GM20431 (cell line): ENCODE data around the gene WDR37.

Experiments used
- in situ Hi-C: fragments of 300-500 bp; cut with MseI, MboI; formaldehyde crosslinking; loops from one replicate; pipeline ENCODE4 v1.15.0; 2020; ENCODE audit warnings: low sequenced_read_pairs; ENCODE audit not compliant: unreplicated experiment

WDR37 gene

GRCh38 chr10:1120801-1121211 lies 64.6 kb downstream of the WDR37 start:
- in situ Hi-C loops, result no loop called here

GRCh38 chr10:1121271-1121970 lies 65.2 kb downstream of the WDR37 start:
- in situ Hi-C loops, result no loop called here

- in situ Hi-C loops, result no loop called here
Measured at GRCh38 chr10:1122349-1122748, 66.2 kb downstream of the WDR37 start.

DNA sequence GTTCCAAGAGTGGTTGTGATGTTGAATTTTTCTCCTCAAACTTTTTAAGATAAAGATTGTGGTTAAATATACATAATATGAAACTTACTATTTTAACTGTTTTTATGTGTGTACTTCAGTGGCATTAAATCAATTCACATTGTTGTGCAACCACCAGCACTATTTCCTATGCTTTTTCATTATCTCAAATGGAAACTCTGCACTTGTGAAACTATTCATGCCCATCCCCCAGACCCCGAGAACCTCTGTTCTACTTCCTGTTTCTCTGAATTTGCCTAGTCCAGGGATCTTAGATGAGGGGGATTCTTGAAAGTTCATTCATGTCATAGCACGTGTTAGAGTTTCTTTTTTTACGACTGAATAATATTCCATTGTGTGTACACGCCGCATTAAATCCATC lies 67.0 kb downstream of the WDR37 start:
- in situ Hi-C loops, result no loop called here

GRCh38 chr10:1123972-1124371 lies 67.8 kb downstream of the WDR37 start:
- in situ Hi-C loops, result no loop called here

GRCh38 chr10:1124796-1125195 lies 68.6 kb downstream of the WDR37 start:
- in situ Hi-C loops, result no loop called here

DNA sequence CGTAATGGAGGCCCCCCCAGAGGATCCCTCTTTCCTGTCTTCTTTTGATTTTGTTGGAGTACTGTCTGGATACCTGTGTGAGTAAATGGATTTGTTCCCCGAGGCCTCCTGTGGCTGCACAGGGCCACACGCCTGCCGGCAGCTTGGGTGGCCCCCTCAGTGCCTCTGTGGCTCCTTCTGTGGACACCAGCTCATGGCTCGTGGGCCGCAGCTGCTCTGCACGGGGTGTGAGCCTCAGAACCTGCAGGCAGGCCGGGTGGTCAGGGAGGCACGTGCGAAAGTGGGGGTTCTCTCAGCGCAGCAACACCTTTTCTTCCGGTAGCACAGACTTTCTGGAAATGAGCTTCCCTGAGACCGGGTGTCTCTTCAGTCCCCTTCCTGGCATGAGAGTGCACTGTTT lies 70.3 kb downstream of the WDR37 start:
- in situ Hi-C loops, result no loop called here

- in situ Hi-C loops, result no loop called here
Measured at GRCh38 chr10:1127629-1128028, 71.4 kb downstream of the WDR37 start.

- in situ Hi-C loops, result no loop called here
Measured at GRCh38 chr10:1128115-1128514, 71.9 kb downstream of the WDR37 start.

- in situ Hi-C loops, result no loop called here
Measured at GRCh38 chr10:1128649-1129048, 72.5 kb downstream of the WDR37 start.

DNA sequence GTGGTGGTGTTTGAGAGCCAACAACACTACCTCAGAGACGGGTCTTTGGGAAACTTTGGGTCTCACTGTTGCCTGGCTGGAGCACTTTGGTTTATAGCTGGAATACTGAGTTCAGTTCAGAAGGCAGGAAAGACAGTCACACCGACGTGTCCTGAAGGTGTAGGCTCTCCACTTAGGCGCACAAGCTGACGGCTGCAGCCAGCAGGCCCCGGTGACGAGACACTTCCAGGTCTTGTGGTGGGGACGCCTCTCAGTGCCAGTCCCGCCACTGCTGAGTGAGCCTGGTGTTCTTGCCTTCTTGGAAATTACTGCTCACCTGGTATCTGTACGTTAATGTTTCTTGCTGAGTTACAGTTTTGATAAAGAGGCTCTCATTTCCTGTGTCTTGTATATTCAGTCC lies 74.0 kb downstream of the WDR37 start:
- in situ Hi-C loops, result no loop called here

DNA sequence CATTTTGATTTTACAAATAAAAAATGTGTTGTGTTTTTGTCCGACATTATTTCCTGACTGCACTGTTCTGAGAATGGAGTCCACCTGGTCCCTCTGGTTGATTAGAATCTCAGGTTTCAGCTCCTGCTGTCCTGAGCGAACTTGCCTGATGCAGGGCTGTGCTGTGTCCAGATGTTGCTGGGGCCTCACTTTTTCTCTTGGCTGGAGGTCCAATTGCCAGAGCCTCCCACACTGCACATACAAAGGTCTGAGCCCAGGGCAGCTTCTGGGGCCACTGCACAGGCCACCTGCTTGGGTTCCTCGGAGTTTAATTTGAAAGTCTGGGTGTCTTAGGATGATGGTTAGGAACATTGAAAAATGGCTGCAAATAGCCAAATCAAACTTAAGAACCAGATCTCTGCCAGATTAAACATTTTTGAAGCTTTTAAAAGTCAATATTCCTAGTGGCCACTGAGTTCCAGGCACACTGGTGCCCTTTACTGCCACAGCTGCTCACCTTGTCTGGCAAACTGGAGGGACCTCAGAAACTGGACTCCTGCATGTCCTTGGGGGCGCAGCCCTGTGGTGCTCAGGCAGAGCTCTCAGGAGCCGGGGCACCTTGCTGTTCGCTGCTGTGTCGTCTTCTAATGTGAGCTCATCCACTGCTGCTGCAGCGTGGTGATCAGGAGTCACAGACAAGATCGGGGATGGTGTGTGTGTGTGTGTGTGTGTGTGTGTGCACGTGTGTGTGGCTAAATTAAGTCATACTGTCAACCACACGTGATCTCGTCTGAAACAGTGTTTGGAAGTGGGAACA lies 75.0 kb downstream of the WDR37 start:
- in situ Hi-C loops, result no loop called here

DNA sequence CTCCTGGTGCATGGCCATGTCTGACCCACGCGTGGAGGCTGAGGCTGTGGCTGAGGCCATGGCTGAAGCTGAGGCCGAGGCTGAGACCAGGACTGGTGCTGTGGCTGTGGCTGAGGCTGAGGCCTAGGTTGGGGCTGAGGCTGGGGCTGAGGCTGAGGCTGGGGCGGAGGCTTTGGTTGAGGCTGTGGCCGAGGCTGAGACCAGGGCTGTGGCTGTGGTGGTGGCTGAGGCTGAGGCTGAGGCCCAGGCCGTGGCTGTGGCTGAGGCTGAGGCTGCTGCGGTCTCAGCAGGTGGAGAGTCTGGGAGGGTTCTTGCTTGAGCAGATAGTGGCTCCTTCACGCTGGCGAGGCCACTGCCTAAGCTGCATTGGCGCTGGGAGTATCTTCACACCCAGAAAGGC lies 76.4 kb downstream of the WDR37 start:
- in situ Hi-C loops, result no loop called here

DNA sequence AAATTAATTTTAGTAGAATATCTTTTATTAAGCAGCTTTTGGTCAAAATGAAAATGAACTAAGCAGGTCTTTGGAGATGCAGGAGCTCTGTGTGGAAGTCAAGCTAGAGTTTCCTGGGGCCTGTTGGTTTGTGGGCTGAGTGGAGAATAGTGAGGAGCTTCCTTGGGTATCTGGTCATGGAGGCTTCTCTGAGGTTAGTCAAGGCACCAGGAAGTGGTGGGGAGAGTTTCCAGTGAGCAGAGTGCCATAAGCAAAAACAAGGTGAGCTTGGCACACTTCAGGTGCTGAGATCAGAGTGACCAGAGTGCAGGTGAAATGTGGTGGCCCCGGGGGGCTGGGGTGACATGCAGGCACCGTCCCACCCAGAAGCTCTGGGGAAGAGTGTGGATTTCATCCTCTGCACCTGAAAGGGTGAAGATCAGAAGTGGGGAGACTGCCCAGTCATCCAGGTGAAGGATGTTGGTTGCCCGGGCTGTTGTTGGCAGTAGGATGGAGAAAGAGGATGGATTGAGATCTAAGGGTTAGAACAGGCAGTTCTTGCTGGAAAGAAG lies 77.4 kb downstream of the WDR37 start:
- in situ Hi-C loops, result no loop called here

DNA sequence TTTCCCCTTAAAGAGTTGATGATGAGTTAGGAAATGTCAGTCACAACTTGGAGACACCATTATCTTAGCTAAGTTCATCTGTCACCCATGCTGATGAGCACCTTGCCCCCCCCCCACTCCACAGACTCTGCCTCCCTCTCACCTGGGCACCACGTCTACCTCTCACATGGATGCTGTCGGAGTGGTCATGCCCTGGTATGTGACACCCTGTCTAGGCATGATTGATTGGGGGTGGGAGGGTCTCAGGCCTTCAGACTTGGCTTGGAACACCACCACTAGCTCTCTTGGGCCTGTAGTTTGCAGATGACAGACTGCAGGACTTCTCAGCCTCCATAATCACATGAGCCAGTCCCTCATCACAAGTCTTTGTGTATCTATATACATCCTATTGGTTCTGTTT lies 78.0 kb downstream of the WDR37 start:
- in situ Hi-C loops, result no loop called here

DNA sequence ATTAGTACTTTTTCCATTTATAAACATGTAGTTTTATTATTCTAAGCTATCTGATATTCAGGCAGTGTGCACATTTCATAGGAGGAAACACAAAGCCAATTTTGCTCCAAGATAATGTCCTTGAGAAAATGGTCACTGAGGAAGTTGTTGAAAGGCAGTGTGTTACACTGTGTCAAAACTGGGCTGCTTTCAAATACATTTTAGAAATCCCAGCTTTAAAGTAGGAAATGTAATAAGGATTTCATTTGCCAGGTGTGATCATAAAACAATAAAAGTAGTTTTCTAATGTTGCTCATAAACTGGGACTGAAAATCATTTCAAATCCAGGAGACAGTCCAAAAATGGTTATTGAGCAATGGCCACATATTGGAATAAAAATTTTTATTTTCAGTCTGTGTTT lies 80.1 kb downstream of the WDR37 start:
- in situ Hi-C loops, result no loop called here

DNA sequence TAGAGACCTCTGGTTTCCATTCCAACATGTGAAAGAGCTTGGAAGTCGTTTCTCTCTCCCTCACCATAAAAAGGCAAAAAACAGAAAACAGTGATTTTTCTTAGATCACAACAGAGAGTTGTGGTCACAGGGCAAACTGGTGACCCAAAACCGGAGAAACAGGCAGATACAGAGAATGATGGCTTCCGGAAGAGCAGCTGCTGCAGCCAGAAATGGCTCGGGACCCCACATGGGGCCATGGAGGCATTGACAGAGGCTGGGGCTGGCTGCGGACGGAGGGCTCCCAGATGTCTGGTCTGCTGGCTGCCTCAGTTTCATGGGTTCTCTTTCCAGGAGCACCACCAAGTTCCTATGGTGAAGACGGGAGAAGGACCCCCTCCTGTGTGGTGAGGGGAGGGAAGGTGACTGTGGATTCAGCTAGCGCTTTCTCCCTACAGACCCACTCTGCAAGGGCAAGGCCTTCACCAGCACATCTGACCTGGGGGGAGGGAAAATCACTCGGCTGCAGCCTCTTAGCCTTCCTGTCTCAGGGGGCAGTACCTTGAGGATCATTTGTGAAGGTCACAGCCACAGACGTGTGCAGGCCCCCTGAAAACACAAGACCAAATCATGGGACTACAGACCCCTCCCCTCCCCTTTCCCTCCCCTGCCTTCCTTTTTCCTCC lies 81.4 kb downstream of the WDR37 start:
- in situ Hi-C loops, result no loop called here

- in situ Hi-C loops, result no loop called here
Measured at GRCh38 chr10:1138529-1138928, 82.3 kb downstream of the WDR37 start.

DNA sequence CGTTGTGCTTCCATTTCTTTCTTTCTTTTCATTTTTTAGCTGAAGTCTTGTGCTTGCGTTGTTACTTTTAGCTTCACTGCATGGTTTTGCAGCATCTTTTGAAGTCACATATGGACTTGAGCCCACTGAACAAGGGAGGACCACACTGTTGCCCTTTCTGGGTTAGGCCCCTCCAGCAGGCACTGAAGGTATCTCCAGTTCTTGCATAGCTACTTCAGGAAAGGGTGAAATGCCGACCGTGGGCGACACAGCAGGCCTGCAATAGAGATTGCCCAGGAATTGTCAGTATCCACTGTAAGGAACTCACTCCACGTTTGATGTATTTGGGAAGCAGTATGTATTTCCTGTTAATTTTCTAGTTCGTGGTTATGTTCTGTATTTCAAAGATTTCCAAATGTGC lies 85.1 kb downstream of the WDR37 start:
- in situ Hi-C loops, result no loop called here

DNA sequence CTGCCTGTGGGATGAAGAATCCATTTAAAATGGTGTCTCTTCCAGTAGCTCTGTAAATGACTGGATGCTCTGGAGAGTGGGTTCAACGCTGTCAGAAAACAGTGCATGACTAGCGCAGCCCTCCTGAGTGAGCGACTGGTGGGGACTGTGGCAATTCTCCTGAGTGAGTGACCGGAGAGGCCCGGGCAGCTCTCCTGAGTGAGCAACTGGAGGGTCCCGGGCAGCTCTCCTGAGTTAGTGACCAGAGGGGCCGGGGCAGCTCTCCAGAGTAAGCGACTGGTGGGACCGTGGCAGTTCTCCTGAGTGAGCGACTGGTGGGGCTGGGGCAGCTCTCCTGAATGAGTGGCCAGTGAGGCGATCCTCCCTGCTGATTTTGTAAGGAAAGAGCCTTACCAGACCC lies 85.5 kb downstream of the WDR37 start:
- in situ Hi-C loops, result no loop called here

GRCh38 chr10:1142596-1142995 lies 86.4 kb downstream of the WDR37 start:
- in situ Hi-C loops, result no loop called here
